ENCODE results near the gene HSPD1. TPM values are rescaled to one million over a fixed set of nuclear protein-coding genes. Genes with fewer than 3 reads are reported as not detected.
"Not testable (repeated sequence)": the region's sequence is repeated elsewhere in the genome, so short reads cannot be mapped to it uniquely, and the experiment has no call there.

Gene HSPD1
- total RNA-seq, 2 donors from 2014 or later: 232 to 794 TPM

GRCh38 chr2:197486175-197486574, 13.5 kb downstream of the HSPD1 start:
- H3K36me3 ChIP-seq: peaks cover 9% of the 10 kb centered on the region

GRCh38 chr2:197484248-197484647, 15.4 kb downstream of the HSPD1 start:
- H3K27ac ChIP-seq; H3K9me3 ChIP-seq; H3K4me3 ChIP-seq; H3K4me1 ChIP-seq; H3K27me3 ChIP-seq; H3K36me3 ChIP-seq; H3K9ac ChIP-seq (ENCODE audit: low read depth in 2 of 2, low read length in 2 of 2); DNase-seq; intact Hi-C loops (cut with DNase I): not testable (repeated sequence)

More at GRCh38 chr2:197486175-197486574, 13.5 kb downstream of the HSPD1 start:
- H3K9ac ChIP-seq (ENCODE audit: low read depth in 2 of 2, low read length in 2 of 2): no peak overlapping the region
- TF ChIP-seq, protein P1, sequence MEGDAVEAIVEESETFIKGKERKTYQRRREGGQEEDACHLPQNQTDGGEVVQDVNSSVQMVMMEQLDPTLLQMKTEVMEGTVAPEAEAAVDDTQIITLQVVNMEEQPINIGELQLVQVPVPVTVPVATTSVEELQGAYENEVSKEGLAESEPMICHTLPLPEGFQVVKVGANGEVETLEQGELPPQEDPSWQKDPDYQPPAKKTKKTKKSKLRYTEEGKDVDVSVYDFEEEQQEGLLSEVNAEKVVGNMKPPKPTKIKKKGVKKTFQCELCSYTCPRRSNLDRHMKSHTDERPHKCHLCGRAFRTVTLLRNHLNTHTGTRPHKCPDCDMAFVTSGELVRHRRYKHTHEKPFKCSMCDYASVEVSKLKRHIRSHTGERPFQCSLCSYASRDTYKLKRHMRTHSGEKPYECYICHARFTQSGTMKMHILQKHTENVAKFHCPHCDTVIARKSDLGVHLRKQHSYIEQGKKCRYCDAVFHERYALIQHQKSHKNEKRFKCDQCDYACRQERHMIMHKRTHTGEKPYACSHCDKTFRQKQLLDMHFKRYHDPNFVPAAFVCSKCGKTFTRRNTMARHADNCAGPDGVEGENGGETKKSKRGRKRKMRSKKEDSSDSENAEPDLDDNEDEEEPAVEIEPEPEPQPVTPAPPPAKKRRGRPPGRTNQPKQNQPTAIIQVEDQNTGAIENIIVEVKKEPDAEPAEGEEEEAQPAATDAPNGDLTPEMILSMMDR (IDR thresholded peaks at IDR 0.05): no peak
- no peaks in the 10 kb centered on the region for H3K9me3 ChIP-seq
- no peak overlapping the region for H3K4me3 ChIP-seq
- no peaks in the 10 kb centered on the region for H3K27me3 ChIP-seq
- intact Hi-C loops (cut with DNase I): loop anchor here (5.0 kb wide), 1 partner anchor 74 kb away; no protein-coding TSS in a partner anchor
- no peak overlapping the region for H3K27ac ChIP-seq
- H3K4me1 ChIP-seq: no peaks in the 10 kb centered on the region
- DNase-seq: no peak

DNA sequence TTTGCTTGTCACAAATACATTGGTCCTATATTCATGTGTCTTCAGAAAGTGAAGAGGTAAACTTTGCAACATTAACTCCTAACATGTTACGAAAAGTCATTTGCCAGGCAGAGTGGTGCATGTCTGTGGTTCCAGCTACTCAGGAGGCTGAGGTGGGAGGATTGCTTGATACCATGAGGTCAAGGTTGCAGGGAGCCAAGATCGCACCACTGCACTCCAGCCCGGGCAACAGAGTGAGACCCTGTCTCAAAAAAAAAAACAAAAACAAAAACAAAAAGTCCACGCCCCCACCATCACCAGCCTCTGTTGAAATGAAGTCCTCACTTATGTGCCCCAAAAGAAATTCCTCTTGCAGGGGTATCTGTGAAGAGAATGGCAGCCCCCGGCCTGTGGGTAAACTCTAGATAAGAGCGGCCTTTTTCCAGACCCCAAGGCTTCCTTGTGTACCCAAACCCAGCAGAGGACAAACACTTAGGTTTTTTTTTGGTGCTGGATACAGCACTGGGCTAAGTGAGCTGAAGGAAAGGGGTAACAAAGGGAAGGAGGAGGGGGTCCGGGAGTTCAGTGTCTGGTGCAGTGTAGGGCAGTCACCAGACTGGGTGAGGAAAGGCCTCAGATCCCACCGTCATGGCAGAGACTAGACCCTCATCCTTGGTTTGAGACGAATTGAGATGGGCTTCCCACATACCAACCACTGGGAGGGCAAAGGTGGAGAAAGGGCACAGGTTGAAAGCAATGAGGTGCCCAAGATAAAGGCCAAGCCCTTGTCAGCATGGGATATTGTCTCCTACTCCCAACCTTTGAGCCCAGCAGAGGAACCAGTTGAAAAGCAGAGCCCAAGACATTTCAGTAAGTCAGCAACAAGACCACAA, 19.2 kb downstream of the HSPD1 start:
- Histone ChIP-seq H3K27me3 (no peaks in the 10 kb centered on the region), H3K4me3 (no peak overlapping the region), H3K27ac (no peak overlapping the region), H3K36me3 (no peaks in the 10 kb centered on the region), H3K9me3 (no peaks in the 10 kb centered on the region), H3K4me1 (no peaks in the 10 kb centered on the region), H3K9ac (ENCODE audit: low read depth in 2 of 2, low read length in 2 of 2) (no peak overlapping the region)
- TF ChIP-seq, protein P1 (IDR thresholded peaks at IDR 0.05): no peak
- DNase-seq: no peak
- intact Hi-C loops (cut with DNase I): no loop called here

- Histone ChIP-seq H3K9ac (ENCODE audit: low read depth in 2 of 2, low read length in 2 of 2) (no peak overlapping the region), H3K4me3 (no peak overlapping the region), H3K9me3 (no peaks in the 10 kb centered on the region), H3K27me3 (no peaks in the 10 kb centered on the region), H3K27ac (no peak overlapping the region), H3K4me1 (no peaks in the 10 kb centered on the region), H3K36me3 (peaks cover 3% of the 10 kb centered on the region)
- intact Hi-C loops (cut with DNase I): no loop called here
- no peak for DNase-seq
- TF ChIP-seq, protein P1 (IDR thresholded peaks at IDR 0.05): no peak
Measured at GRCh38 chr2:197477797-197478196, 21.8 kb downstream of the HSPD1 start.

- intact Hi-C loops (cut with DNase I): no loop called here
Measured at GRCh38 chr2:197472166-197472565, 27.5 kb downstream of the HSPD1 start.

More at GRCh38 chr2:197472166-197472565, 27.5 kb downstream of the HSPD1 start:
- DNase-seq: no peak
- Histone ChIP-seq H3K9me3 (no peaks in the 10 kb centered on the region), H3K4me3 (no peak overlapping the region), H3K27me3 (no peaks in the 10 kb centered on the region), H3K4me1 (no peaks in the 10 kb centered on the region), H3K27ac (no peak overlapping the region), H3K9ac (ENCODE audit: low read depth in 2 of 2, low read length in 2 of 2) (no peak overlapping the region), H3K36me3 (peaks cover 3% of the 10 kb centered on the region)
- TF ChIP-seq, protein P1 (IDR thresholded peaks at IDR 0.05): no peak

Data from colonic mucosa (tissue), 4 donors.